IPS-15b (cell line): ENCODE results near the gene SEM1.
"Not testable (repeated sequence)": the region's sequence is repeated elsewhere in the genome, so short reads cannot be mapped to it uniquely, and the experiment has no call there.

Experiments
- H3K27me3 ChIP-seq: one replicate; pipeline ENCODE4 v1.6.1; 2013; ENCODE audit warnings: low read length; ENCODE audit not compliant: control insufficient read depth, insufficient read depth
- H3K36me3 ChIP-seq: one replicate; pipeline ENCODE4 v1.6.1; 2013; ENCODE audit warnings: low read length; ENCODE audit not compliant: control insufficient read depth, insufficient read depth
- H3K4me1 ChIP-seq: one replicate; pipeline ENCODE4 v1.6.1; 2013; ENCODE audit warnings: mild to moderate bottlenecking, low read length; ENCODE audit not compliant: control insufficient read depth, insufficient read depth
- H3K4me3 ChIP-seq: one replicate; pipeline ENCODE4 v1.5.1; 2013; ENCODE audit warnings: low read depth, low read length
- H3K9ac ChIP-seq: one replicate; pipeline ENCODE4 v1.6.1; 2013; ENCODE audit warnings: low read depth, mild to moderate bottlenecking, low read length
- H3K9me3 ChIP-seq: one replicate; pipeline ENCODE4 v1.6.1; 2013; ENCODE audit warnings: mild to moderate bottlenecking, low read length; ENCODE audit not compliant: control insufficient read depth, insufficient read depth

The SEM1 gene

DNA sequence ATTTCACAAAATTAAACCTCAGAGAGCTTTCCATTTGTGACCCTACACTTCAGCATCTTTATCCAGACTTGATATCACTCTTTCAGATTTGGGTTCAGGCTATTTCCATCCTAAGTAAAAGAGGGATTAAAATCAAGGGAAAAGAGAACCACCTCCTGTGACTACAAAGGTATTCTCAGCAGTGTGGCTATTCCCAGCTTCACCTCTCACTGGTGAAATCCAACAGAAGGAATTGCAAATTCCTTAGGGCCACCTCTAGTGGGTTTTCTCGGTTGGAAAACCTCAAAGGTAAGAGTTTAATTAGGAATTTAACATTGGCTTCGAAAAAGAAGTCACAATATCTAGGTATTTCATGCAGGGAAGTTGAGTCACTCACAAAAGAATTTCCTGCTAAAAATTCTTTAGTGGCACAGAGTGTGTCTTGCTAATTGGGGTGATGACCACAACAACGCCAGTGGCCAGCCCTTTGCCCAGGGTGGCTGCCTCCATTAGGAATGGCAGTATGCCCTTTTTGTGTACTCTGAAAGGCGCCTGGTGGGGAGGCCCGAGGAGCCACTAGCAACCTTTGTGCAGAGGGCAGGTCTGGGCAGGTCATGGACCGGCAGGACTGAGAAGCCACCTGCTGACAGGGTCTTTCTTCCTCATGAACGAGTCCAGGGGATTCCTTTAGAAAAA is 52.2 kb downstream of the SEM1 start:
- no peak overlapping the region for H3K4me3 ChIP-seq
- H3K4me1 ChIP-seq = no peaks in the 10 kb centered on the region
- H3K36me3 ChIP-seq = no peaks in the 10 kb centered on the region
- no peaks in the 10 kb centered on the region for H3K27me3 ChIP-seq
- no peaks in the 10 kb centered on the region for H3K9me3 ChIP-seq
- H3K9ac ChIP-seq = no peak overlapping the region

DNA sequence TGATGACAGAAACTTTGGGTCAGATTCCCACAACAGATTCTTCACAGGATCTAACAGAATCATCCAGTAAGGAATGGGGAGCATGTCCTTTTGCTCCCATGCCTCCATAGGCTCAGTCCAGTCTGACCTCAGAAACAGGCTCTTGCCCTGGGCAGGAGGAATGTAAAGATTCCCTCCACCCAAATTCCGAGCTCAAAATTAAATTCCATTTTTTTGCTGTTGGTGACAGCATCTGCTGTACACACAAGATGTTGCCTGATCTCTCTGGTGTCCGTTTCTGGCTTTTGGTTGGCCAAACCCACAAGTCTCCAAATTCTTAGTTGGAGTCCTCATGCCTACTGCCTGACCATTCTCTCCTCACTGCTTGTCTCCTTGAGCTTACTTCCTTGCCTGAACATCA is 53.7 kb downstream of the SEM1 start:
- Histone ChIP-seq H3K9ac (no peak overlapping the region), H3K4me3 (no peak overlapping the region), H3K9me3 (no peaks in the 10 kb centered on the region), H3K36me3 (no peaks in the 10 kb centered on the region), H3K27me3 (no peaks in the 10 kb centered on the region), H3K4me1 (no peaks in the 10 kb centered on the region)

DNA sequence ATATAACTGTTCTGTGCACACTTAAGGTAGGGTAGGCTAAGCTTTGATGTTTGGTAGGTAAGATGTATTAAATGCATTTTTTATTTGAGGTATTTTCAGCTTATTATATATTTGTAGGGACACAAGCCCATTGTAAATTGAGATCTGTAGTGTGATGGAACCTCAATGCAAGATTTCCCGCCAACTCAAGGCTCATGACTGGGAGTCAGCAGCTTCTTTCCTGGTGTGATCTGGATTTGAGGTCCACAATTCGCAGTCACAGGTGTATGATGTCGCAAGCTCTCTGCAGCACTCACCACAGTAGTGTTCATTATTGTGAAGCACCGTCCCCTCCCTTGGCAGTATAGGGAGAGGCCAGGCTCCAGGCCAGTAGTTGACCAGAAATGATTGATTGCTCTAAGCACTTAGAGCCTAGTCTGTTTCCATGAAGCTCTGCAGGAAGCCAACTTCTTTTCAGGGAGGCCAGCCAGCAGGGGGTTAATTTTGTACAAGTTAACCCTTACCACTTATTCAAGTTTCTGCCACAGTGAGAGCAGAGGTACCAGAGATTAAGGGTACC is 54.9 kb downstream of the SEM1 start:
- Histone ChIP-seq H3K4me3 (no peak overlapping the region), H3K9ac (no peak overlapping the region), H3K4me1 (no peaks in the 10 kb centered on the region), H3K27me3 (no peaks in the 10 kb centered on the region), H3K36me3 (no peaks in the 10 kb centered on the region), H3K9me3 (no peaks in the 10 kb centered on the region)

DNA sequence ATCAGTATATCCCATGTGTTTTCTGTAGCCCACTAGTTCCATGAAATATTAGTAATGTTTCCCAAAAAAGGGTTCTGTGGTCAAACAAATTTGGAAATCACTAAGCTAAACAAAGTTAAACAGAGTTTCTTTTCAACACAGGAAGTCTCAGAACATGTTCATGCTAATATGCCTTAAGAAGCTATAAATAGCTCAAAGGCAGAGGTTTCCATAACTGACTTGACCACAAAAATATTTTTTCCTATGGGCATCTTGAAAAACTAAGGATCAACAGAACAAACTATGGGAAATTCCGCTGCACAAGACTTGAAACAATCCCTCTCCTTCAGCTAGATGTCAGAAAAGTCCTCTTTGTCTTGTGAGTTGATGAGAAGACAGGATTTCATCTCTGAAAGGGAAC is 59.7 kb downstream of the SEM1 start:
- Histone ChIP-seq H3K4me1 (no peaks in the 10 kb centered on the region), H3K36me3 (no peaks in the 10 kb centered on the region), H3K9ac (no peak overlapping the region), H3K27me3 (no peaks in the 10 kb centered on the region), H3K4me3 (no peak overlapping the region), H3K9me3 (no peaks in the 10 kb centered on the region)

DNA sequence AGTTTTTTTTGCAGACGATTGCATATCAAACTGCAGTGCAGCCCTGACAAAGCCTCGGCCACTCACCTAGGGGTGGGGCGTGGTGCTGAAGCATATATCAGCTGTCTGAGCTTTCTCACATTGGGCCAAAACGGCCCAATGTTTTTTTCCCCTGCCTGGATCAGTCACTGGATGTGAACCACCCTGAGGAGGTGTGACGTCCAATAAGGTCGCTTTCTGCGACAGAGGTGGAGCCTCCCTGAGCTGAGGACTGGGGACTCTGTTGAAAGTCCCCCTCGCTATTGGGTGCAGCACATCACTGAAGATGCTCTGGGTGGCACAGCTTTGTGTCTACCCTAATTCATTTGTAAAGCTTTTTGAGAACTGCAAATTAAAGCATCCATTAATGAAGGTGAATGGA is 60.9 kb downstream of the SEM1 start:
- H3K9ac ChIP-seq = no peak overlapping the region
- no peaks in the 10 kb centered on the region for H3K27me3 ChIP-seq
- no peaks in the 10 kb centered on the region for H3K9me3 ChIP-seq
- no peak overlapping the region for H3K4me3 ChIP-seq
- H3K36me3 ChIP-seq = no peaks in the 10 kb centered on the region
- no peaks in the 10 kb centered on the region for H3K4me1 ChIP-seq

DNA sequence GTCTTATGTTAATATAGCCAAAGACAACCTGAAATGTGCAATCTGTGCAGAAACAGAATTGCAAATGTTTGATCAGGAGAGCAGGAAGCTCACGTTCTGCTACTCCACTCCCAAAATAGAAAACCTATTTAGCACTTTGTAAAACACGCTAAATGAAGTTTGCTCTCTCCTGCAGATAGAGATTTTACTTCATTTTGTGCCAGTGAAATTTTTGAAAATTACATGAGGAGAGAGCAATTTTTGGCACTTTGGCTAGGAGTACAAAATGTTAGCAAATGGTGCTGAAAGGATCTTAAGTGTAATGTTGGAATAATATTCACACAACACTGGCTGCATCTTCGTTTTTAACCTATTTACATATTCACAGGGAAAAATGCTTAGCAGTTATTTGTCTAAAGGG is 61.9 kb downstream of the SEM1 start:
- Histone ChIP-seq H3K9me3 (no peaks in the 10 kb centered on the region), H3K27me3 (no peaks in the 10 kb centered on the region), H3K4me3 (no peak overlapping the region), H3K4me1 (no peaks in the 10 kb centered on the region), H3K36me3 (no peaks in the 10 kb centered on the region), H3K9ac (no peak overlapping the region)

DNA sequence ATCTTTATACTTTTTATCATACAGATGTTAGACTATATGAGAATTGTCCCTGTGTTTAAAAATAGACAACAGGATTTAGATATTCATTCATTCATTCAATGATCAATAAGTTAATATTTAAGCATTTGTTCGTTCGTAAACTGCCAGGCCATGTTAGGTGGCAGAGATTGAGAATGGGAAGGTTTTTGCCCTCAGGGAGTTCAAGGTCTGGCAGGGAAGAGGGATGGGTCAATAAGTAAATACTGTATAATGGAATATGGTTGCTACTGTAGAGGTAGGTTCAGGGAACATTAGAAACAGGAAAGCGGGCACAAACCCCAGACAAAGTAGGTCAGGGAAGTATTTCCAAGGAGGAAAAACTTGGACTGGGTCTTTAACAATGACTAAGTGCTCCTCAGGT is 64.6 kb downstream of the SEM1 start:
- Histone ChIP-seq H3K4me3 (no peak overlapping the region), H3K9ac (no peak overlapping the region), H3K4me1 (no peaks in the 10 kb centered on the region), H3K36me3 (no peaks in the 10 kb centered on the region), H3K27me3 (no peaks in the 10 kb centered on the region), H3K9me3 (no peaks in the 10 kb centered on the region)

DNA sequence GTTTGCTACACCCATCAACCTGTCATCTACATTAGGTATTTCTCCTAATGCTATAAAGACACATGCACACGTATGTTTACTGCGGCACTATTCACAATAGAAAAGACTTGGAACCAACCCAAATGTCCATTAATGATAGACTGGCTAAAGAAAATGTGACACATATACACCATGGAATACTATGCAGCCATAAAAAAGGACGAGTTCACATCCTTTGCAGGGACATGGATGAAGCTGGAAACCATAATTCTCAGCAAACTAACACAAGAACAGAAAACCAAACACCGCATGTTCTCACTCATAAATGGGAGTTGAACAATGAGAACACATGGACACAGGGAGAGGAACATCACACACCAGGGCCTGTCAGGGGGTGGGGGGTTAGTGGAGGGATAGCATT is 66.2 kb downstream of the SEM1 start:
- not testable (repeated sequence) for H3K4me1 ChIP-seq, H3K9me3 ChIP-seq, H3K4me3 ChIP-seq, H3K36me3 ChIP-seq, H3K9ac ChIP-seq, H3K27me3 ChIP-seq

DNA sequence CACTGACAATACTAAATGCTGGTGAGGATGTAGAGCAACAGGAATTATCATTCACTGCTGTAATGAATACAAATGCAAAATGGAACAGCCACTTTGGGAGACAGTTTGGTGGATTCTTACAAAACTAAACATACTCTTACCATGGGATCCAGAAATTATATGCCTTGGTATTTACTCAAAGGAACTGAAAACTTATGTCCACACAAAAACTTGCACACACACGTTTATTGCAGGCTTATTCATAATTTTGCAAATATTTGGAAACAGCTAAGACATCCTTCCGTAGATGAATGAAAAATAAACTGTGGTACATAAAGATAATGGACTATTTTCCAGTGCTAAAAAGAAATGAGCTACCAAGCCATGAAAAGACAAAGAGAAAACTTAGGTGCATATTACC is 69.6 kb downstream of the SEM1 start:
- Histone ChIP-seq H3K36me3 (no peaks in the 10 kb centered on the region), H3K4me3 (no peak overlapping the region), H3K9me3 (no peaks in the 10 kb centered on the region), H3K9ac (no peak overlapping the region), H3K4me1 (no peaks in the 10 kb centered on the region), H3K27me3 (no peaks in the 10 kb centered on the region)
